Activated CD4-positive, alpha-beta memory T cell treated with anti-CD3 and anti-CD28 coated beads for 36 hours (primary cell): ENCODE measurements around the gene MPL. TPM values are rescaled to one million over a fixed set of nuclear protein-coding genes. Genes with fewer than 3 reads are reported as not detected.

ENCODE experiments used
- CTCF ChIA-PET: fragments of 350-600 bp; sonication (Branson Sonifier 250); formaldehyde crosslinking; loops from one replicate; lab custom pipeline; 2021; ENCODE audit warnings: antibody characterized with exemption, inconsistent platforms; lab: Charles Lee
- POLR2A ChIA-PET: fragments of 350-600 bp; sonication (Branson Sonifier 250); formaldehyde crosslinking; loops from one replicate; lab custom pipeline; 2021; ENCODE audit warnings: antibody characterized with exemption; lab: Charles Lee
- DNase-seq: peaks from one replicate; pipeline ENCODE4 v3.0.0-alpha.2; 2020
- H3K27ac Mint-ChIP-seq: one replicate; pipeline ENCODE4 v1.8.0; 2021; ENCODE audit warnings: mixed read lengths
- H3K27me3 Mint-ChIP-seq: one replicate; pipeline ENCODE4 v1.8.0; 2021; ENCODE audit warnings: mixed read lengths
- H3K36me3 Mint-ChIP-seq: one replicate; pipeline ENCODE4 v1.8.0; 2021; ENCODE audit warnings: mixed read lengths
- H3K4me1 Mint-ChIP-seq: one replicate; pipeline ENCODE4 v1.8.0; 2021; ENCODE audit warnings: low read depth, mixed read lengths
- H3K4me3 Mint-ChIP-seq: one replicate; pipeline ENCODE4 v1.8.0; 2021; ENCODE audit warnings: mild to moderate bottlenecking, mixed read lengths
- H3K9me3 Mint-ChIP-seq: one replicate; pipeline ENCODE4 v1.8.0; 2021; ENCODE audit warnings: mixed read lengths
- intact Hi-C: fragments of 100-400 bp; cut with micrococcal nuclease; formaldehyde crosslinking; loops from one replicate; pipeline ENCODE4 v1.15.1; 2023
- total RNA-seq, 2 experiments: library from RNA; stranded (reverse); gene quantifications; one replicate each; pipeline ENCODE4 v1.2.3, GENCODE V29; 2021

The MPL gene
- total RNA-seq, 2 experiments from 2014 or later = not detected

GRCh38 chr1:43352881-43353280 lies 15.3 kb downstream of the MPL start:
- intact Hi-C loops = no loop called here
- ChIA-PET POLR2A (interaction anchor here (0.6 kb wide), 1 partner anchor 73 kb away, joined by 3 read pairs; no protein-coding TSS in a partner anchor), CTCF (interaction anchor here (0.8 kb wide), 1 partner anchor 106 kb away, joined by 3 read pairs; no protein-coding TSS in a partner anchor)
- Mint-ChIP-seq H3K4me1 (peaks cover 4% of the 10 kb centered on the region), H3K36me3 (peaks cover 3% of the 10 kb centered on the region), H3K27me3 (no peaks in the 10 kb centered on the region), H3K4me3 (no peak overlapping the region), H3K9me3 (no peaks in the 10 kb centered on the region), H3K27ac (no peak overlapping the region)
- DNase-seq = no peak

- Mint-ChIP-seq H3K4me3 (no peak overlapping the region), H3K9me3 (no peaks in the 10 kb centered on the region), H3K27me3 (no peaks in the 10 kb centered on the region), H3K27ac (no peak overlapping the region), H3K36me3 (peaks cover 7% of the 10 kb centered on the region), H3K4me1 (peaks cover 4% of the 10 kb centered on the region)
- ChIA-PET POLR2A (no interaction called here), CTCF (interaction anchor here (0.9 to 1.1 kb wide), 2 partner anchors 60 to 127 kb away, joined by 3 to 4 read pairs; no protein-coding TSS in a partner anchor)
- DNase-seq = no peak
- intact Hi-C loops = no loop called here
Observed at GRCh38 chr1:43354471-43354870, 16.9 kb downstream of the MPL start.

GRCh38 chr1:43354936-43355335 lies 17.3 kb downstream of the MPL start:
- H3K27ac Mint-ChIP-seq = no peak overlapping the region
- H3K9me3 Mint-ChIP-seq = no peaks in the 10 kb centered on the region
- DNase-seq = no peak
- peaks cover 7% of the 10 kb centered on the region for H3K4me1 Mint-ChIP-seq
- POLR2A ChIA-PET = no interaction called here
- intact Hi-C loops = no loop called here
- peaks cover 12% of the 10 kb centered on the region for H3K36me3 Mint-ChIP-seq
- H3K4me3 Mint-ChIP-seq = no peak overlapping the region
- no peaks in the 10 kb centered on the region for H3K27me3 Mint-ChIP-seq
- CTCF ChIA-PET = interaction anchor here (0.9 to 1.1 kb wide), 2 partner anchors 59 to 128 kb away, joined by 3 to 4 read pairs; no protein-coding TSS in a partner anchor

- H3K36me3 Mint-ChIP-seq = peaks cover 34% of the 10 kb centered on the region
- peak overlapping the region; percentile 84 for H3K4me3 Mint-ChIP-seq
- CTCF ChIA-PET = interaction anchor here (1.6 to 2.2 kb wide), 2 partner anchors 33 to 134 kb away, joined by 4 to 7 read pairs; no protein-coding TSS in a partner anchor
- H3K4me1 Mint-ChIP-seq = peaks cover 26% of the 10 kb centered on the region
- intact Hi-C loops = no loop called here
- no peak overlapping the region for H3K27ac Mint-ChIP-seq
- DNase-seq = no peak
- H3K27me3 Mint-ChIP-seq = no peaks in the 10 kb centered on the region
- H3K9me3 Mint-ChIP-seq = no peaks in the 10 kb centered on the region
- POLR2A ChIA-PET = interaction anchor here (2.9 kb wide), 1 partner anchor 10 kb away, joined by 23 read pairs; the partner anchor contains the start of gene ELOVL1
Observed at GRCh38 chr1:43357251-43357650, 19.6 kb downstream of the MPL start.

- POLR2A ChIA-PET = interaction anchor here (0.6 to 2.9 kb wide), 7 partner anchors 9 to 138 kb away, joined by 3 to 23 read pairs (median 3); partner anchors contain the start of genes ELOVL1, MED8 and SZT2
- H3K36me3 Mint-ChIP-seq = peaks cover 37% of the 10 kb centered on the region
Observed at GRCh38 chr1:43358121-43358745, 20.6 kb downstream of the MPL start.

GRCh38 chr1:43358746-43359693 lies 21.4 kb downstream of the MPL start, which contains the start of gene CDC20:
CDC20 (plus strand) TSS chr1:43358981; CDS start chr1:43359216, 235 bp downstream.
- intact Hi-C loops = loop anchor here (1.0 to 2.0 kb wide), 5 partner anchors 9 to 186 kb away; partner anchors contain the start of genes CFAP57, EBNA1BP2 and ELOVL1
- peaks cover 28% of the 10 kb centered on the region for H3K4me1 Mint-ChIP-seq
- POLR2A ChIA-PET = interaction anchor here (0.6 to 2.9 kb wide), 6 partner anchors 9 to 96 kb away, joined by 3 to 23 read pairs (median 4); partner anchors contain the start of genes ELOVL1, MED8 and SZT2
- peak; percentile 100 for DNase-seq
- H3K36me3 Mint-ChIP-seq = peaks cover 44% of the 10 kb centered on the region
- no peaks in the 10 kb centered on the region for H3K9me3 Mint-ChIP-seq
- H3K27me3 Mint-ChIP-seq = no peaks in the 10 kb centered on the region
- H3K27ac Mint-ChIP-seq = peak within 1 kb of the TSS; percentile 74
- H3K4me3 Mint-ChIP-seq = peak within 1 kb of the TSS; percentile 84
- CTCF ChIA-PET = interaction anchor here (0.6 to 2.2 kb wide), 9 partner anchors 9 to 193 kb away, joined by 3 to 14 read pairs (median 5); partner anchors contain the start of gene ELOVL1

More at GRCh38 chr1:43358121-43358745, 20.6 kb downstream of the MPL start:
- Mint-ChIP-seq H3K27me3 (no peaks in the 10 kb centered on the region), H3K9me3 (no peaks in the 10 kb centered on the region), H3K4me1 (peaks cover 28% of the 10 kb centered on the region), H3K4me3 (peak overlapping the region; percentile 84), H3K27ac (peak overlapping the region; percentile 74)
- intact Hi-C loops = loop anchor here (1.0 to 2.0 kb wide), 5 partner anchors 10 to 185 kb away; partner anchors contain the start of genes CFAP57, EBNA1BP2 and ELOVL1
- DNase-seq = peak; percentile 31
- CTCF ChIA-PET = interaction anchor here (0.6 to 2.2 kb wide), 10 partner anchors 10 to 194 kb away, joined by 3 to 14 read pairs (median 4); partner anchors contain the start of genes ELOVL1 and MED8

- Mint-ChIP-seq H3K27me3 (no peaks in the 10 kb centered on the region), H3K9me3 (no peaks in the 10 kb centered on the region), H3K27ac (peak overlapping the region; percentile 47), H3K4me1 (peaks cover 28% of the 10 kb centered on the region), H3K4me3 (peak overlapping the region; percentile 84), H3K36me3 (peaks cover 46% of the 10 kb centered on the region)
- ChIA-PET CTCF (interaction anchor here (0.7 kb wide), 1 partner anchor 133 kb away, joined by 3 read pairs; no protein-coding TSS in a partner anchor), POLR2A (interaction anchor here (2.9 kb wide), 1 partner anchor 8 kb away, joined by 23 read pairs; the partner anchor contains the start of gene ELOVL1)
- DNase-seq = no peak
- intact Hi-C loops = loop anchor here (2.0 to 10.0 kb wide), 3 partner anchors 187 to 1455 kb away; partner anchors contain the start of genes CFAP57 and EBNA1BP2
Observed at GRCh38 chr1:43359696-43360095, 22.1 kb downstream of the MPL start.

- H3K4me1 Mint-ChIP-seq = peaks cover 35% of the 10 kb centered on the region
- H3K27ac Mint-ChIP-seq = peak overlapping the region; percentile 42
- H3K36me3 Mint-ChIP-seq = peaks cover 51% of the 10 kb centered on the region
- POLR2A ChIA-PET = interaction anchor here (0.7 kb wide), 1 partner anchor 10 kb away, joined by 3 read pairs; no protein-coding TSS in a partner anchor
- peak overlapping the region; percentile 84 for H3K4me3 Mint-ChIP-seq
- CTCF ChIA-PET = interaction anchor here (0.7 kb wide), 1 partner anchor 133 kb away, joined by 3 read pairs; no protein-coding TSS in a partner anchor
- H3K9me3 Mint-ChIP-seq = no peaks in the 10 kb centered on the region
- intact Hi-C loops = loop anchor here (10.0 kb wide), 2 partner anchors 426 to 1454 kb away; no protein-coding TSS in a partner anchor
- DNase-seq = no peak
- no peaks in the 10 kb centered on the region for H3K27me3 Mint-ChIP-seq
Observed at GRCh38 chr1:43360616-43361015, 23.0 kb downstream of the MPL start.

- Mint-ChIP-seq H3K27ac (peak overlapping the region; percentile 39), H3K9me3 (no peaks in the 10 kb centered on the region), H3K4me3 (no peak overlapping the region), H3K27me3 (no peaks in the 10 kb centered on the region), H3K4me1 (peaks cover 41% of the 10 kb centered on the region), H3K36me3 (peaks cover 52% of the 10 kb centered on the region)
- peak; percentile 28 for DNase-seq
- intact Hi-C loops = loop anchor here (10.0 kb wide), 2 partner anchors 429 to 1451 kb away; no protein-coding TSS in a partner anchor
- ChIA-PET POLR2A (no interaction called here), CTCF (no interaction called here)
Observed at GRCh38 chr1:43363283-43363934, 25.8 kb downstream of the MPL start.

GRCh38 chr1:43363935-43364525 lies 26.4 kb downstream of the MPL start:
- no peak for DNase-seq
- Mint-ChIP-seq H3K9me3 (no peaks in the 10 kb centered on the region), H3K4me1 (peaks cover 46% of the 10 kb centered on the region), H3K4me3 (no peak overlapping the region), H3K27me3 (no peaks in the 10 kb centered on the region), H3K27ac (no peak overlapping the region), H3K36me3 (peaks cover 53% of the 10 kb centered on the region)
- intact Hi-C loops = loop anchor here (10.0 kb wide), 2 partner anchors 429 to 1451 kb away; no protein-coding TSS in a partner anchor
- ChIA-PET CTCF (no interaction called here), POLR2A (no interaction called here)
